H1 (cell line): ENCODE measurements around the gene CACNA1F. TPM values are rescaled to one million over a fixed set of nuclear protein-coding genes. Genes with fewer than 3 reads are reported as not detected.

Experiments used
- CTCF ChIA-PET: fragments of 300-600 bp; sonication (Branson Sonifier 250); formaldehyde crosslinking; loops from one replicate; lab custom pipeline; 2021; ENCODE audit not compliant: partially characterized antibody; lab: Charles Lee
- POLR2A ChIA-PET: fragments of 300-600 bp; sonication (Branson Sonifier 250); formaldehyde crosslinking; loops from one replicate; lab custom pipeline; 2021; ENCODE audit warnings: inconsistent platforms; ENCODE audit not compliant: partially characterized antibody; lab: Charles Lee
- DNase-seq, 2 experiments: peaks; one replicate each; pipeline versions ENCODE4 v3.0.0 to v3.0.0-alpha.2; 2010 to 2022; ENCODE audit warnings: low spot score in 2 of 2, low read depth in 1 of 2, mixed read lengths in 1 of 2
- FAIRE-seq: peaks from 2 replicates; lab custom pipeline; 2011; peaks lifted over from hg19 to GRCh38; lab: Jason Lieb, UNC
- H2AFZ ChIP-seq: 2 replicates; pipeline ENCODE4 v1.8.1; 2012; ENCODE audit warnings: low read length, inconsistent platforms
- H2AK5ac ChIP-seq: 2 replicates; pipeline ENCODE4 v1.6.1; 2013; ENCODE audit warnings: low read depth, low read length
- H2BK120ac ChIP-seq: replicated peaks from 2 replicates; pipeline ENCODE3; 2013; ENCODE audit warnings: low read depth, low read length, inconsistent platforms
- H2BK12ac ChIP-seq: 2 replicates; pipeline ENCODE4 v1.6.1; 2013; ENCODE audit warnings: low read depth, low read length
- H2BK15ac ChIP-seq: 2 replicates; pipeline ENCODE4 v1.6.1; 2013; ENCODE audit warnings: low read length
- H2BK20ac ChIP-seq: 2 replicates; pipeline ENCODE4 v1.6.1; 2013; ENCODE audit warnings: low read length
- H2BK5ac ChIP-seq: 2 replicates; pipeline ENCODE4 v1.6.1; 2013; ENCODE audit warnings: low read depth, low read length
- H3K14ac ChIP-seq: 2 replicates; pipeline ENCODE4 v1.6.1; 2013; ENCODE audit warnings: inconsistent platforms; ENCODE audit not compliant: insufficient read length
- H3K18ac ChIP-seq: 2 replicates; pipeline ENCODE4 v1.6.1; 2013; ENCODE audit warnings: low read length; ENCODE audit errors: extremely low read depth
- H3K23ac ChIP-seq: 2 replicates; pipeline ENCODE4 v1.6.1; 2013; ENCODE audit warnings: inconsistent platforms; ENCODE audit not compliant: insufficient read length
- H3K23me2 ChIP-seq: 2 replicates; pipeline ENCODE4 v1.6.1; 2013; ENCODE audit warnings: low read depth, low read length
- H3K27ac ChIP-seq: 2 replicates; pipeline ENCODE4 v1.6.1; 2011; ENCODE audit warnings: low read depth, low read length, inconsistent platforms
- H3K27me3 ChIP-seq, 4 experiments: replicated peaks in 1 of 4; 1 replicate in 1 of 4; 2 replicates in 3 of 4; pipeline versions ENCODE4 v1.6.1 to v1.8.1; 2011 to 2013; ENCODE audit warnings: low read length in 3 of 4, mild to moderate bottlenecking in 3 of 4, inconsistent platforms in 2 of 4, mixed read lengths in 2 of 4, moderate library complexity in 1 of 4; ENCODE audit not compliant: control insufficient read depth in 3 of 4, insufficient read depth in 3 of 4; ENCODE audit errors: extremely low read depth in 1 of 4
- H3K36me3 ChIP-seq, 4 experiments: 2 replicates each; pipeline versions ENCODE4 v1.6.1 to v1.8.1; 2011 to 2013; ENCODE audit warnings: mild to moderate bottlenecking in 4 of 4, low read length in 3 of 4, moderate library complexity in 2 of 4, control low read depth in 1 of 4, inconsistent platforms in 1 of 4; ENCODE audit not compliant: insufficient read depth in 4 of 4, control insufficient read depth in 2 of 4
- H3K4ac ChIP-seq: replicated peaks from 2 replicates; pipeline ENCODE3; 2013; ENCODE audit warnings: low read length, low read depth, mixed read lengths, inconsistent platforms; ENCODE audit not compliant: insufficient read length
- H3K4me1 ChIP-seq, 4 experiments: replicated peaks in 1 of 4; 1 replicate in 1 of 4; 2 replicates in 3 of 4; pipeline versions ENCODE4 v1.6.1 to v1.8.1; 2011 to 2013; ENCODE audit warnings: low read length in 3 of 4, inconsistent platforms in 2 of 4, mixed read lengths in 1 of 4; ENCODE audit not compliant: insufficient read depth in 4 of 4, control insufficient read depth in 3 of 4
- H3K4me2 ChIP-seq, 2 experiments: 2 replicates each; pipeline versions ENCODE4 v1.6.1 to v1.8.1; 2011 to 2013; ENCODE audit warnings: low read depth in 2 of 2, low read length in 2 of 2, control low read depth in 1 of 2, inconsistent platforms in 1 of 2, mild to moderate bottlenecking in 1 of 2; ENCODE audit not compliant: insufficient read depth in 1 of 2
- H3K4me3 ChIP-seq, 4 experiments: fragments of 200-600, 300-600 bp in 1 of 4; sonication (generic), shearing (Covaris generic), sonication (Bioruptor Twin) in 1 of 4; 2 replicates each; pipeline versions ENCODE4 v1.5.1 to v1.8.1; 2011 to 2016; ENCODE audit warnings: low read length in 4 of 4, low read depth in 3 of 4, control low read depth in 2 of 4, inconsistent platforms in 2 of 4, mild to moderate bottlenecking in 2 of 4, mixed read lengths in 1 of 4, moderate library complexity in 1 of 4; ENCODE audit not compliant: insufficient read depth in 2 of 4; ENCODE audit errors: extremely low read depth in 1 of 4
- H3K56ac ChIP-seq: replicated peaks from 2 replicates; pipeline ENCODE3; 2013; ENCODE audit warnings: low read depth, mild to moderate bottlenecking, mixed read lengths, low read length, inconsistent platforms; ENCODE audit not compliant: insufficient read length
- H3K79me1 ChIP-seq: 2 replicates; pipeline ENCODE4 v1.6.1; 2013; ENCODE audit warnings: low read depth, low read length, control low read depth
- H3K79me2 ChIP-seq, 2 experiments: 2 replicates each; pipeline versions ENCODE4 v1.6.1 to v1.8.1; 2012 to 2013; ENCODE audit warnings: low read length in 2 of 2, mild to moderate bottlenecking in 2 of 2, inconsistent platforms in 1 of 2; ENCODE audit not compliant: insufficient read depth in 2 of 2, control insufficient read depth in 1 of 2
- H3K9ac ChIP-seq, 4 experiments: replicated peaks in 1 of 4; 1 replicate in 1 of 4; 2 replicates in 3 of 4; pipeline versions ENCODE4 v1.6.1 to v1.8.1; 2011 to 2013; ENCODE audit warnings: low read depth in 3 of 4, low read length in 3 of 4, control low read depth in 2 of 4, mild to moderate bottlenecking in 2 of 4, moderate library complexity in 2 of 4, inconsistent platforms in 1 of 4; ENCODE audit errors: extremely low read depth in 1 of 4
- H3K9me3 ChIP-seq, 2 experiments: 2 replicates each; pipeline versions ENCODE4 v1.6.1 to v1.8.1; 2012 to 2013; ENCODE audit warnings: mild to moderate bottlenecking in 2 of 2, moderate library complexity in 2 of 2, control low read depth in 1 of 2, inconsistent platforms in 1 of 2, low read depth in 1 of 2, low read length in 1 of 2, mixed read lengths in 1 of 2; ENCODE audit not compliant: insufficient read depth in 2 of 2
- H4K20me1 ChIP-seq, 2 experiments: replicated peaks in 1 of 2; 2 replicates each; pipeline versions ENCODE3 to v1.8.1; 2011 to 2013; ENCODE audit warnings: inconsistent platforms in 2 of 2, low read length in 2 of 2, mild to moderate bottlenecking in 1 of 2; ENCODE audit not compliant: insufficient read depth in 2 of 2, control insufficient read depth in 1 of 2
- H4K5ac ChIP-seq: 2 replicates; pipeline ENCODE4 v1.6.1; 2013; ENCODE audit warnings: low read length, low read depth, mixed read lengths, inconsistent platforms; ENCODE audit not compliant: insufficient read length
- H4K8ac ChIP-seq: 2 replicates; pipeline ENCODE4 v1.8.0; 2013; ENCODE audit warnings: mild to moderate bottlenecking, moderate library complexity, low read length, inconsistent platforms; ENCODE audit not compliant: insufficient read depth; ENCODE audit errors: extremely low read depth
- H4K91ac ChIP-seq: replicated peaks from 2 replicates; pipeline ENCODE3; 2013; ENCODE audit warnings: low read length, mixed read lengths, inconsistent platforms; ENCODE audit not compliant: insufficient read length
- CHD2 ChIP-seq: IDR thresholded peaks from 2 replicates; pipeline ENCODE4 v1.6.1; 2012; ENCODE audit warnings: low read length, improper control_type of control experiment
- GABPA ChIP-seq: IDR thresholded peaks from 2 replicates; pipeline ENCODE4 v1.6.1; 2011; ENCODE audit warnings: mild to moderate bottlenecking, low read length, moderate library complexity, borderline replicate concordance; ENCODE audit not compliant: insufficient read depth
- GTF2F1 ChIP-seq: IDR thresholded peaks from 2 replicates; pipeline ENCODE4 v1.6.1; 2012; ENCODE audit warnings: low read depth, low read length, improper control_type of control experiment, borderline replicate concordance
- KDM5A ChIP-seq: fragments of 200-600 bp; IDR thresholded peaks from 2 replicates; pipeline ENCODE4 v1.7.1; 2012; ENCODE audit warnings: mild to moderate bottlenecking, low read length, inconsistent platforms, mixed read lengths
- RFX5 ChIP-seq: IDR thresholded peaks from 2 replicates; pipeline ENCODE4 v1.6.1; 2011; ENCODE audit warnings: low read depth, low read length, improper control_type of control experiment, borderline replicate concordance
- RNF2 ChIP-seq: fragments of 200-900, 300-1000 bp; sonication (generic); IDR thresholded peaks from 2 replicates; pipeline ENCODE4 v1.7.1; 2016; ENCODE audit warnings: borderline replicate concordance, low read depth, mild to moderate bottlenecking, antibody characterized with exemption, low read length; ENCODE audit not compliant: poor library complexity, severe bottlenecking; ENCODE audit errors: missing control alignments
- SRF ChIP-seq: IDR thresholded peaks from 2 replicates; pipeline ENCODE4 v1.6.1; 2011; ENCODE audit warnings: mild to moderate bottlenecking, low read depth, low read length, moderate library complexity
- USF2 ChIP-seq: IDR thresholded peaks from 2 replicates; pipeline ENCODE4 v1.6.1; 2011; ENCODE audit warnings: low read length, improper control_type of control experiment
- YY1 ChIP-seq: IDR thresholded peaks from 2 replicates; pipeline ENCODE4 v1.6.1; 2011; ENCODE audit warnings: low read depth, mild to moderate bottlenecking, low read length
- WGBS, 2 experiments: shearing (Covaris generic) in 1 of 2; methylation state at CpG; one replicate each; pipeline versions ENCODE4 v1.1.6 to v1.1.7; 2013 to 2015; ENCODE audit warnings: low lambda C conversion rate in 2 of 2, mixed read lengths in 2 of 2, inconsistent platforms in 1 of 2, low coverage in 1 of 2, missing lambda C conversion rate in 1 of 2; ENCODE audit not compliant: insufficient replicate concordance in 2 of 2, insufficient coverage in 1 of 2, insufficient read length in 1 of 2; ENCODE audit errors: extremely low coverage in 1 of 2, missing lambda C conversion rate in 1 of 2; 5-methylcytosine and 5-hydroxymethylcytosine counted together
- polyA plus RNA-seq, 7 experiments: library from polyadenylated mRNA; depleted of rRNA in 3 of 7; stranded (reverse) in 5 of 7; unstranded in 2 of 7; fragments of >200 nt in 5 of 7; fragments of 200-250 nt in 2 of 7; gene quantifications; 1 replicate in 5 of 7; 2 replicates in 1 of 7; 4 replicates in 1 of 7; pipeline versions ENCODE4 v1.2.1 to v1.2.3, GENCODE V29; 2011 to 2013; ENCODE audit warnings: missing spikeins in 2 of 7, mixed read lengths in 2 of 7
- total RNA-seq: library from RNA; stranded (reverse); fragmentation: NEBNext Ultra II Directional; extraction: Animal tissue kit (Norgen Biotek cat#: 25700); gene quantifications from 2 replicates; pipeline ENCODE4 v1.2.1, GENCODE V29; 2021
- TF ChIP-seq, protein P1 (sequence below): IDR thresholded peaks from 2 replicates; pipeline ENCODE4 v1.6.1; 2012; ENCODE audit warnings: inconsistent platforms

The CACNA1F gene
- total and polyA plus RNA-seq, 2 of the 8 experiments (the other 6 are each of a cell fraction or from before 2014, with no cell fraction given): 0.59 to 0.84 TPM

DNA sequence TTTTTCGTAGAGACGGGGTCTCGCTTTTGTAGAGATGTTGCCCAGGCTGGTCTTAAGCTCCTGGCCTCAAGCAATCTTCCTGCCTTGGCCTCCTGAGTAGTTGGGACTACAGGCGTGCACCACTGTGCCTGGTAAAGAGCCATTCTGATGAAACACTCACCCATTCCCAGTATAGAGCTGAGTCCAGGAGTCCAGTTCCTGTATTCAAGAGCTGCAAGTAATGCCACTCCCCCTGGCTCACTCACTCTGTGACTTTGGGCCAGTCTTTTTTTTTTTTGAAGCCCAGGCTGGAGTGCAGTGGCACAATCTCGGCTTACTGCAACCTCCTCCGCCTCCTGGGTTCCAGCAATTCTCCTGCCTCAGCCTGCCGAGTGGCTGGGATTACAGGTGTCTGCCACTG, 5.6 kb upstream of the CACNA1F start:
- FAIRE-seq: no peak
- Histone ChIP-seq H4K5ac (no peak overlapping the region), H3K14ac (no peak overlapping the region), H3K9ac (no peak overlapping the region), H3K4me1 (no peaks in the 10 kb centered on the region), H3K27ac (no peak overlapping the region), H2BK5ac (no peak overlapping the region), H3K4me3 (no peak overlapping the region), H3K23ac (no peak overlapping the region), H3K4me2 (no peak overlapping the region), H3K56ac (no peak overlapping the region), H2BK15ac (no peak overlapping the region), H3K9me3 (no peaks in the 10 kb centered on the region), H4K20me1 (no peaks in the 10 kb centered on the region), H3K4ac (no peak overlapping the region), H2AFZ (no peak overlapping the region), H4K91ac (no peak overlapping the region), H3K18ac (no peak overlapping the region), H3K79me2 (no peaks in the 10 kb centered on the region), H3K23me2 (peaks cover 2% of the 10 kb centered on the region; the same call in 1 of the 2 replicates), H2BK120ac (no peak overlapping the region), H3K27me3 (no peaks in the 10 kb centered on the region), H4K8ac (no peak overlapping the region), H2AK5ac (no peak overlapping the region), H3K79me1 (no peaks in the 10 kb centered on the region), H3K36me3 (no peaks in the 10 kb centered on the region; a peak in 1 of 8 replicates), H2BK12ac (no peak overlapping the region), H2BK20ac (no peak overlapping the region)
- CTCF ChIA-PET: no interaction called here
- POLR2A ChIA-PET: interaction anchor here (1.2 kb wide), 1 partner anchor 10 kb away, joined by 3 read pairs; no protein-coding TSS in a partner anchor
- TF ChIP-seq, protein P1, sequence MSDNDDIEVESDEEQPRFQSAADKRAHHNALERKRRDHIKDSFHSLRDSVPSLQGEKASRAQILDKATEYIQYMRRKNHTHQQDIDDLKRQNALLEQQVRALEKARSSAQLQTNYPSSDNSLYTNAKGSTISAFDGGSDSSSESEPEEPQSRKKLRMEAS: no peak
- TF ChIP-seq KDM5A (no peak), GTF2F1 (no peak), GABPA (no peak), RNF2 (no peak), CHD2 (no peak), YY1 (no peak), SRF (no peak), USF2 (no peak), RFX5 (no peak)
- no peak for DNase-seq
- WGBS, 2 experiments: 96% methylated on average over 3 of the region's 7 CpGs; no CpG with 5 or more reads in 1 of the 2 experiments
